Placental pericyte (primary cell): ENCODE results near the gene SLC39A1. TPM values are rescaled to one million over a fixed set of nuclear protein-coding genes. Genes with fewer than 3 reads are reported as not detected.

ENCODE experiments used
- small RNA-seq: library from RNA; depleted of rRNA; stranded (forward); fragments of <200 nt; gene quantifications from one replicate; pipeline ENCODE3, GENCODE V24; 2012; ENCODE audit warnings: low replicate concordance
- total RNA-seq: library from RNA; depleted of rRNA; stranded (reverse); fragments of >200 nt; gene quantifications from 2 replicates; pipeline ENCODE4 v1.2.3, GENCODE V29; 2012

The SLC39A1 gene, protein sequence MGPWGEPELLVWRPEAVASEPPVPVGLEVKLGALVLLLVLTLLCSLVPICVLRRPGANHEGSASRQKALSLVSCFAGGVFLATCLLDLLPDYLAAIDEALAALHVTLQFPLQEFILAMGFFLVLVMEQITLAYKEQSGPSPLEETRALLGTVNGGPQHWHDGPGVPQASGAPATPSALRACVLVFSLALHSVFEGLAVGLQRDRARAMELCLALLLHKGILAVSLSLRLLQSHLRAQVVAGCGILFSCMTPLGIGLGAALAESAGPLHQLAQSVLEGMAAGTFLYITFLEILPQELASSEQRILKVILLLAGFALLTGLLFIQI
- total RNA-seq: 117 and 125 TPM in 2 replicates

DNA sequence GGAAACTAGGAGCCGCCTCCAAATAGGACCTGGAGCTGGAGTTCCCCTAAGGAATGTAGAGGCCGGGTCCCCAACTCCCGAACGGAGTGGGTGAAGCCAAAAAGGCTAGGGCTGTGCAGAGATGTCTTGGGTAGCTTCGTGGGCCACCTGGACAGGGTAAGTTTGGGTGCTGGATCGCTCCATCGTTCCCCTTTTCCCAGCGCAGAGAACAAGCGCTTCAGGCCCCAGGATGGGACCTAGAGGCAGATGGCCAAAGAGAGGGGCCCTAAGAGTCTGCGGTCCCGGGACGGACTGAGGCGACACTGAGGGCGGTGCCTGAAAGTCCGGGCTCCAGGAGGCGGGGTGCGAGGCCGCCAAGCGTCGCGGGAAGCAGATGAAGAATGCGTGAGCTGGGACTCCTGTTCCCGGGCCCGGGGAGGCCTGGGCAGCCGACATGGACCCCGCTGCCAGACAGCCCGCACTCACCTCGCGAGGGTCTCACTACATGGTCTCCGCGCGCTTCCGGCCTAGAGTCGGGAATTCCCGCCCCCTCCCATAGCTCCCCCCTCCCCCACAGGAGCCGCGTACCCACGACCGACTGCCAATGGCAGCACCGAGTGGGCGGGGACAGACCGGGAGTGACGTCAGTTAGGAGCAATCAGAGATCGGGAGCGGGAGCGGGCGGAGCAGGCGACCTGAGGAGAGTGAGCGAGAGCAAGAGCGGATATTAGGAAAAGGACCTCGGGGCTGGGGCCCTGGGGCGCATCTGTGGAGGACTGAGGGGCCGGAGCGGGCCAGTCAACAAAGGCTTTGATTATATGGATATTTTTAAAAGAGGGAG, at the start of gene SLC39A1:
SLC39A1 (minus strand) TSS at position 508 of the 820 bp plus-strand sequence. CDS start 822 bp downstream, outside the sequence.

DNA sequence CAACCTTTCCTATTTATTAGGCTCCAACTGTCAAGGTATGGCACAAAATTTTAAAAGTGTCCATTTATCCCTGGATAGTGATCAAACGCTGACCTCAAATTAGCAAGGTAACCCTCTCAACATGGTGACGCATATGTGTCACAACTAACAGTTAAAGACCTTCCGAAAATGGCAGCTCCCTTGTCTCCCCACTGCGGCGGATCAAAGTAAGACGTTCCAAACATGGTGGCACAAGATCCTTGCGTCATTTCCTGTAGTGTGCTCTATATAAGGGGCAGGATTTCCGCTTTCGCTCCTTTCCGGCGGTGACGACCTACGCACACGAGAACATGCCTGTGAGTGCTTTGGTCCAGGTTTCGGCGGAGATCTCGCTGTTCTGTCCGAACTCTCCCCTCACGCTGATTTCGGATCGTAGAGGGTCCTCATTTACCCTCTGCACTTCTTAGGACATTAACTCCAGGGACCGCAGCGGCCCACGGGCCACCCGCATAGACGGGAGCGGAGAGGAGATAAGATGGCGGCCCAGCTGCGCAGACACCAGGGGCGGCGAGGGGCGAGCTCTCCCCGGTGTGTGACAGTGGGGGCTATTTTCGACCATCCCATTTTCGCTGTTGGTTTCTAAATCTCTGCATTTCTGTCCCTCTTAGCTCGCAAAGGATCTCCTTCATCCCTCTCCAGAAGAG, 27.3 kb upstream of the SLC39A1 start, which contains the start of gene RPS27:
RPS27 (plus strand) TSS at position 295 of the 683 bp plus-strand sequence; CDS start at position 330, 35 bp downstream.

DNA sequence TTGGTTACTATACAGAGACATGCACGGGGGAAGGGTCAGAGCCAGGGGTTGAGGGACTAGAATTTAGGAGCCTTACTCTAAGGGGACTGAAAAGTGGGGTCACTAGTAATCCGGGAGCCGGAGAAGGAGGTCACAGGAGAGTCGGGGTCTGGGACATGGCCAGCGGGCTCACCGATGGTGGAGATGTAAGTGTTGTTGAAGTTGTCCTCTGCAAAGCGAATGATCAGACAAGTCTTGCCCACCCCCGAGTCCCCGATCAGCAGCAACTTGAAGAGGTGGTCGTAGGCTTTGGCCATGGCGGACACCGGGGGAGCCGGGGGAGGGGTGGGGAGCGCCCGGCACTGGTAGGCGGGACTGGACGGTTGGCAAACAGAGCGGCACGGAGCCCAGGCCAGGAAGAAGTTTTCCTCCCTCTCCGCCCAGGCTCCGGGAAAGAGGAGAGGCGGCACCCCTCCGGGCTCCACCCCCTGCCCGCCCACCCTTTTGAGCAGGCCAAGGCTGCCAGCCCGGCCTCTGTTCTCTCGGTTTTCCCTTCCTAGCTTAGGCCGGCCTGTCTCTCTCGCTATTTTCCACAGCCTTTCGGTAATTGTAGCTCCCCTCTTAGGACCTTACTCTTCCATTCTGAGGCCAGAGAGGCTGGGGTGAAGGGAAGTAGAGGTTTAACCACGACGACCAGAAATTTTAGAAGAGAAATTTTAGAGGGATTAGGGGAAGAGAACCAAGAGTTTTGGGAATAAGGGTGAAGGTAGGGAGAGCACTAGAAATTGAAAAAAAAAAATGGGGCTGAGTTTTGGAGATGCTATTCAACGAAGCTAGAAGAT, 22.8 kb upstream of the SLC39A1 start, which contains the start of gene RAB13:
RAB13 (minus strand) TSS at position 399 of the 821 bp plus-strand sequence; CDS start at position 296, 103 bp downstream.

DNA sequence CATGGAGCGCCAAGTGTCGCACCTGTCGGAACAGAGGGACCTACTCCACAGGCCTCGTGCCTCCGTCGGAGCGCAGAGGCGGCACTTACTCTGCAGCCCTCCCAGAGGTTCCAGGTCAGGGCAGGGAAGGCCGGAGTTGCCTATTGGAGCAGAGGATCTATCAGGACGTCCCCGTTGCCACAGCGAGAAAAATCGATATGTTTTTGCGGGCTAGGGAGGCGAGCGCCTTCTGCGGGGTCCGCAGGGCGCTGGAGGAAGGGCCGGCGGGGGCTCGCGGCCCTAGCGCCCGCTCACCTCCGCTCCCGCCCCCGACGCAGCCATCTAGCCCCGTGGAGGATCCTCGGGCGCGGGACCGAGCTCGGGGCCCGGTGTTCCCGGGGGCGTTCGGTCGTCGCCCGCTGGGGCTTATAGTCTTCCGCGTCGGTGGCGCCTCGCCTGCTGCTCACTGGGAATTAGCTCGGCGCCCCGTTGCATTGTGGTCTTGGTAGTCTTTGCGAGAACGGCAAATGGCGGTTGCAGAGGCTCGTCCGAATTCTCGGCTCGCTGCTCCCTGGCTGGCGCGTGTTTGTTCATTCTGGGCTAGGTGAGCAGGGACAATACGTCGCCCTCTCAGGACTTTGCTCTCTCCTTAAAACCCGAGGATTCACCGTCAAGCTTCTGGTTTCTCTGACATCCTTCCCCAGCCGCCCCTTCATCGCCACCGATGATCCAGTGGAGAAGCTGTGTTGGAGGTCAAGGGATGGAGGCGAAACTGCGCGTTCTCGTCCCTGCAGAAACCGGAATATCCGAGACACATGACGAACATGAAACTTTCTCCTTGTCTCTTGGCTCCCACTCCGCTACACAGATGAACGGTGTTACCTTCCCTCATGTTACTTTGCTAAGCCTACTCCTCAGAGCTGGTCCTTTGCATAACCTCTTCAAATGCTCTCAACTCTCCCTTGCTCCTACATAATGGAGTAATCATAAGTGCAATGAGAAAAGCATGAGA, 14.2 kb upstream of the SLC39A1 start, which contains the start of gene JTB:
JTB (minus strand) TSS at position 425 of the 991 bp plus-strand sequence; CDS start at position 3, 422 bp downstream.

DNA sequence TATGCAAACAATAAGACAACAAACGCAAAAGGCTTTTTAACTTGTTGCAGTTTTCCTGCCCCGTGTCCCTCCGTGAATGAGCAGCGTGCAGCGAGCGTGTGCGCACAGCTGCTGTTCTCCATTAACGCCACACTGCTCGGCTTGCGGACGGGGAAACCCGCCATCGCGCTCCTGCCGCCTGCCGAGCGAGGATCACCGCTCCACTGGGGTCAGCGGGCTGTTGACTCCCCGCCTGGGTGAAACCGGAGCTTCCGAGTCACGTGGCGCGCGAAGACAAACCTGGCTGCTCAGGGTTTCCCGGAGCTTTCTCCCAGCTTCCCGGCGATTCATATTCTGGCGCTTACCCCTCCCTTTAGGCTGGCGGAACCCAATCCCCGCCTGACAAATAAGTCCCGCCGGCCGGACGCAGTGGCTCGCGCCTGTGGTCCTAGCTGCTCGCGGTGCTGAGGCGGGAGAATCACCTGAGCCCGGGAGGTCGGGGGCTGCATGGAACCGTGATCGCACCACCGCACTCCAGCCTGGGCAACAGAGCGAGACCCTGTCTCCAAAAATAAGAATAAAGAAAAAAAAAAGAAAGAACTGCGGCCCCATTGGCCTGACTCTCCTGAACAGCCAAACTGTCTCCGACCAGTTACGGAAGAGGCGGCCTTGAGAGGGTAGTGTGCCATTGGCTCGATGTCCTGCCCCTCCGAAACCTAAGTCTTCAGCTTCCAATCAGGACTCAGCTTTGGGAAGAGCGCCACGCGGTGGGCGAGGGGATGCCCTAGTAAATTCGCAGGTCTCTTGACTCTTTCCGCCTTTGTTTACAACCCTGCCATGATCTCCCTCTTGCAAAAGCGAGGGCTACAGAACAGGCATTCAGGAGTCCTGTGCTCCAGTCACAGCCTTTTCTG, 4.0 kb upstream of the SLC39A1 start, which contains the start of gene CREB3L4:
CREB3L4 (plus strand) TSS at position 796 of the 893 bp plus-strand sequence. CDS start 624 bp downstream, outside the sequence.

DNA sequence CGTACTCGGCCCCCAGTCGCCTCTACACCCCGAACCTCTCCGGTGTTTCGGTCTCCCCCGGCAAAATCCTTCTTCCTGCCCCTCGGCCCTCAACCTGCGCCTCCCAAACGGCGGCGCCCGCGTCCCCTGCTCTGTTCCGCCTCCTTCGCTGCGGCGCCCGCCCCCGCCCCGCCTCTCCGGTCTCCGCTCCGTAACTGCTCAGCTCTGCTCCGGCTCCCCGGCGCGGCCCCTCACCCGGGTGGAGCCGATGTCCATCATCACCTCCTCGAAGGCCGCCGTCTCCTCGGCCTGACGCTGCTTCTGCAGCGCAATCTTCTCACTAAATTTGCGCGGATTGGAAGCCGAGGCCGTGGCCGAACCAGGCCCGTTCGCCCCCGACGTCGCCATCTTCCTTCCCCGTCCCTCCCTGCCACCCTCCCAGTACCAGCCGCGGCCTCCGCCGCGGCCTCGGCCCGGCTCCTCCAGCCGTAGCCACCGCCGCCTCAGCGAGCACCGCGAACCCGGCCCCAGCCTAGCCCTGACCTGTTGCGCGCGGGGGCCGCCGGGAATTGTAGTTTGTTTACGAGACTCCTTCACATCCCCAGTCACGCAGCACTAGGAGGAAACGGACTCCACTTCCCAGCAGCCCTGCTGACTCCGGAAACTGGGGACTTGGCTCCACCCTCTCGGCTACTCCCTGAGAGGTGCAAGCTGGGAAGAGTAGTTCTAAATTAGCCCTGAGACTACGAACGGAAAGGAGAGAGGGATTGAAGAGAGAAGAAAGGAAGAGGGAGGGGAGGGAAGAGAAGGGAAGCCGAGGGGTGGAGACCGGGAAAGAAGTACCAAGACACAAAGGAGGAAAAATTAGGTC, 5.0 kb downstream of the SLC39A1 start, which contains the start of gene CRTC2:
CRTC2 (minus strand) TSS at position 502 of the 850 bp plus-strand sequence; CDS start at position 387, 115 bp downstream.

DNA sequence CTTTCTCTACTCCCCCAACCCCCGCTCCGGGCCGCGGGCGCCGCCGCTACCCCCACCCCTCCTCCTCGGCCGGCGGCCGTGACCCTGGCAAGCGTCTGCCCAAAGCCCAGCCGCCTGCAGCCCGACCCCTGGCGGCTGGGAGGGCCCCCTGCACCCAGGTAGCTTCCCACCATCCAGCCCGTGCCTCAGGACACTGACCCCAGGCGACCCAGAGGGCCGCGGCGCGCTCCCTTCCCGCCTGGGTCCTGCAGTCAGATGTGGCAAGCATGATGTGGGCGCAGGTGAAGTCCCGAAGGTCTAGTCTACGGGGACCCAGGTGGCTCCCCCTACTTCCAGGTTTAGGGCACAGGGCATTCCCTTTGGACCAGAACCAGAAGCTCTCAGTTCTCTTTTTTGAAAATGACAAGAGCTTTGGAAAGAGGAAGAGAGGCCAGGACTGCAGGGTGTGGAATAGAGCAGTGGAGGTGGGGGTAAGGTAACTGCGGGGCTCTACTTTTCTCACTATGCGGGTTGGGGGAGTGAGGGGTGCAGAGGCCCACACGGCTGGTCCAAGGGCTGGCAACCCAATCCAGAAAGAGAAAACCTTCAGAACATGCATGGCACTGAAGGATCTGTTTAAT, 16.6 kb downstream of the SLC39A1 start, which contains the start of gene DENND4B:
DENND4B (minus strand) TSS at position 97 of the 620 bp plus-strand sequence. CDS start 2,344 bp downstream, outside the sequence.

DNA sequence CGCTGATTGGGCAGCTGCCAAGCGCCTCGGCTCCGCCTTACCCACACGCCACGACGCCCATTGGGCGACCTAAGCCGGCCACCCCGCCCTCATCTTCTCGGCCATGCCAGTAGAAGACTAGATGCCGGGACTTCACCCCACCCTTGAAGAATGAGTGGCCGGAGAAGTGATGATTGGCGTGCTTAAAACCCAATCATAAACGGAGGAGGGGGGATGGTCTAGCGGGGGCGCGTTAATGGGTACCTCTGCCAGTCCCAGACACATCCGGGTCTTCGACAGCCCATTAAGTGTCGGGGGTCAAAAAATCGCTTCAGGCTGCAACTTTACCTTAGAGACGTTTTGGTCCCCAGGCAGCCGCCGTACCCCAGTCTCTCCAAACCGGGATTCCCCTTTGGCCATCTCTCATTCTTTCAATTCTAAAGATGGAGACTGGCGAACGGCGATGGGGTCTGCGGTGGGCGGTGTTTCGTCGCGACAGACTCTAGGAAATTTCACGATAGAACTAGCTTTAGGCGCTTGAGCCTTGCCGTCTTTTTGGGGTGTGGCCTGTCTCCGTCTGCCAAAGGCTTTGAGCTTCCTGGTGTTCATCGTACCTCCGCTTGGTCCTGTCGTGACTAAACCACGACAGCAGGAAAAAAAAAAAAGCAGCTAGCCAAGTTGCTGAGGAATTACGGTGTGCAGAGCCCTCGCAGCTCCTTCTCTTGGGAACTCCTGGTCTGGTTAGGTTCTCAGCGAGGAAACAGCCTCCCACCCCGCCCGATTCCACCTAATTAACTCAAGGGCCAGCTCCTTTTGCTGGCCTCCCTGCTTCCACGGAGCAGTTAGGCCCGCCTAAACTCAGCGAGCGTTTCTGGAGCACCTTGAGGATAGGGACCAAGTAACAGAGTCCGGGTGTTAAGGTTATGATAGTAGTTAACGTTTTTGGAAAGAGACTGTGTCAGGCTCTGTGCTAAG, 40.1 kb downstream of the SLC39A1 start, which contains the start of gene GATAD2B:
GATAD2B (minus strand) TSS at position 1 of the 954 bp plus-strand sequence. CDS start 94,625 bp downstream, outside the sequence.

Small RNA genes lying within 50 kb of the gene (small RNA-seq; reads per million reads assigned to genes)
- not detected for gene MIR6737

Other genes starting within 250 kb of the SLC39A1 start
- gene INTS3, start 235.5 kb downstream of the SLC39A1 start, total RNA-seq: 51.6 and 51.8 TPM in 2 replicates
- gene SLC27A3, start 188.1 kb downstream of the SLC39A1 start, total RNA-seq: 6.7 and 15.3 TPM in 2 replicates
- gene GATAD2B, start 40.6 kb downstream of the SLC39A1 start, total RNA-seq: 7.3 and 11.4 TPM in 2 replicates
- 26.9 and 28.2 TPM in 2 replicates for gene DENND4B, start 16.8 kb downstream of the SLC39A1 start, total RNA-seq
- 7.7 and 8.3 TPM in 2 replicates for gene CRTC2, start 4.9 kb downstream of the SLC39A1 start, total RNA-seq
- gene CREB3L4, start 4.4 kb upstream of the SLC39A1 start, total RNA-seq: 7.2 and 11.6 TPM in 2 replicates
- 109 and 147 TPM in 2 replicates for gene JTB, start 14.1 kb upstream of the SLC39A1 start, total RNA-seq
- 30.9 and 105 TPM in 2 replicates for gene RAB13, start 22.8 kb upstream of the SLC39A1 start, total RNA-seq
- gene RPS27, start 27.2 kb upstream of the SLC39A1 start, total RNA-seq: 955 and 1,777 TPM in 2 replicates
- under 0.01 TPM in 2 replicates for gene NUP210L, start 191.5 kb upstream of the SLC39A1 start, total RNA-seq
- 439 and 952 TPM in 2 replicates for gene TPM3, start 228.6 kb upstream of the SLC39A1 start, total RNA-seq
- gene CFAP141, start 242.8 kb upstream of the SLC39A1 start, total RNA-seq: not detected in 2 replicates